SK-N-SH (cell line): ENCODE data around the gene MAPK1. TPM values are rescaled to one million over a fixed set of nuclear protein-coding genes. Genes with fewer than 3 reads are reported as not detected.

Source experiments
- CTCF ChIA-PET: fragments of 300-600, 350-600 bp; formaldehyde crosslinking; extraction: SDS; loops from one replicate; lab custom pipeline; 2021; lab: Yijun Ruan, JAX
- POLR2A ChIA-PET: fragments of 350-600 bp; sonication (Branson Sonifier 250); formaldehyde crosslinking; extraction: SDS; loops from one replicate; lab custom pipeline; 2020; ENCODE audit warnings: antibody characterized with exemption, inconsistent platforms; lab: Yijun Ruan, JAX
- DNase-seq: peaks from one replicate; pipeline ENCODE4 v3.0.0; 2012
- H2AFZ ChIP-seq: fragments of 200-600 bp; sonication (generic); 2 replicates; pipeline ENCODE4 v1.8.1; 2016; ENCODE audit warnings: antibody characterized with exemption, mild to moderate bottlenecking, low read depth
- H3F3A ChIP-seq: fragments of 200-600 bp; sonication (generic); replicated peaks from 2 replicates; pipeline ENCODE3; 2016; ENCODE audit warnings: antibody characterized with exemption, mild to moderate bottlenecking; ENCODE audit not compliant: insufficient read depth
- H3K27ac ChIP-seq, 2 experiments: fragments of 200-500 bp in 1 of 2; fragments of 200-600 bp in 1 of 2; sonication (Bioruptor generic) in 1 of 2; sonication (generic), shearing (Covaris generic) in 1 of 2; 2 replicates each; pipeline versions ENCODE4 v1.5.1 to v1.6.1; 2014 to 2016; ENCODE audit warnings: low read depth in 2 of 2, inconsistent platforms in 1 of 2, low read length in 1 of 2, mild to moderate bottlenecking in 1 of 2, mixed read lengths in 1 of 2
- H3K27me3 ChIP-seq: fragments of 200-600 bp; sonication (generic), shearing (Covaris generic); 2 replicates; pipeline ENCODE4 v1.6.1; 2016; ENCODE audit warnings: mixed run types; ENCODE audit not compliant: insufficient read depth
- H3K36me3 ChIP-seq, 2 experiments: fragments of 200-500 bp in 1 of 2; fragments of 200-600 bp in 1 of 2; sonication (Bioruptor generic) in 1 of 2; sonication (generic) in 1 of 2; replicated peaks in 1 of 2; 2 replicates each; pipeline versions ENCODE3 to v1.5.1; 2014 to 2016; ENCODE audit warnings: low read length in 1 of 2, mild to moderate bottlenecking in 1 of 2; ENCODE audit not compliant: insufficient read depth in 2 of 2, control insufficient read depth in 1 of 2
- H3K4me1 ChIP-seq, 2 experiments: fragments of 200-500 bp in 1 of 2; fragments of 200-600 bp in 1 of 2; sonication (Bioruptor generic) in 1 of 2; sonication (generic), shearing (Covaris generic) in 1 of 2; 2 replicates each; pipeline versions ENCODE4 v1.5.1 to v1.6.1; 2014 to 2016; ENCODE audit warnings: low read depth in 1 of 2, low read length in 1 of 2, mixed run types in 1 of 2; ENCODE audit not compliant: insufficient read depth in 2 of 2, control insufficient read depth in 1 of 2
- H3K4me2 ChIP-seq: fragments of 200-600 bp; sonication (generic), shearing (Covaris generic); 2 replicates; pipeline ENCODE4 v1.6.1; 2017; ENCODE audit warnings: mixed run types
- H3K4me3 ChIP-seq, 2 experiments: fragments of 200-500 bp in 1 of 2; fragments of 200-600 bp in 1 of 2; sonication (Bioruptor generic) in 1 of 2; sonication (generic), shearing (Covaris generic) in 1 of 2; 2 replicates each; pipeline versions ENCODE4 v1.5.1 to v1.8.1; 2014 to 2016; ENCODE audit warnings: low read depth in 2 of 2, inconsistent platforms in 1 of 2, low read length in 1 of 2, mild to moderate bottlenecking in 1 of 2, mixed read lengths in 1 of 2, moderate library complexity in 1 of 2
- H3K79me2 ChIP-seq: fragments of 200-600 bp; sonication (generic); 2 replicates; pipeline ENCODE4 v1.8.1; 2017; ENCODE audit warnings: mild to moderate bottlenecking; ENCODE audit not compliant: insufficient read depth
- H3K9ac ChIP-seq: fragments of 200-600 bp; sonication (generic); 2 replicates; pipeline ENCODE4 v1.6.1; 2017; ENCODE audit warnings: mixed run types
- H3K9me2 ChIP-seq: fragments of 200-600 bp; sonication (generic); 2 replicates; pipeline ENCODE4 v1.6.1; 2017; ENCODE audit warnings: mixed run types
- H3K9me3 ChIP-seq: fragments of 200-600 bp; sonication (generic); 2 replicates; pipeline ENCODE4 v1.6.1; 2017; ENCODE audit warnings: mixed run types, mild to moderate bottlenecking, moderate library complexity
- H4K20me1 ChIP-seq: fragments of 200-600 bp; sonication (generic); 2 replicates; pipeline ENCODE4 v1.6.1; 2017; ENCODE audit warnings: mild to moderate bottlenecking, mixed run types; ENCODE audit not compliant: insufficient read depth
- ELF1 ChIP-seq: IDR thresholded peaks from 2 replicates; pipeline ENCODE4 v1.4.0; 2012
- EP300 ChIP-seq, 2 experiments: IDR thresholded peaks; 2 replicates each; pipeline versions ENCODE4 v1.4.0 to v1.6.1; 2012; ENCODE audit warnings: borderline replicate concordance in 1 of 2, low read depth in 1 of 2, low read length in 1 of 2
- FOXJ3 ChIP-seq: sonication (generic); formaldehyde crosslinking; IDR thresholded peaks from 2 replicates; pipeline ENCODE4 v1.5.1; 2020; ENCODE audit warnings: mild to moderate bottlenecking, missing genetic modification reagents
- IRF3 ChIP-seq: fragments of 150-350 bp; IDR thresholded peaks from 2 replicates; pipeline ENCODE4 v1.6.1; 2016; ENCODE audit warnings: mild to moderate bottlenecking, low read depth, low read length
- MXI1 ChIP-seq: IDR thresholded peaks from 2 replicates; pipeline ENCODE4 v1.6.1; 2012; ENCODE audit warnings: mild to moderate bottlenecking, low read depth, low read length, improper control_type of control experiment
- NFIC ChIP-seq: IDR thresholded peaks from 2 replicates; pipeline ENCODE4 v1.4.0; 2012; ENCODE audit warnings: borderline replicate concordance
- RAD21 ChIP-seq: IDR thresholded peaks from 2 replicates; pipeline ENCODE4 v1.6.1; 2012; ENCODE audit warnings: mild to moderate bottlenecking, low read length
- RCOR1 ChIP-seq: fragments of 150-350 bp; IDR thresholded peaks from 2 replicates; pipeline ENCODE4 v1.6.1; 2017; ENCODE audit warnings: antibody characterized with exemption, low read length
- REST ChIP-seq: IDR thresholded peaks from 2 replicates; pipeline ENCODE4 v1.6.1; 2012; ENCODE audit warnings: mild to moderate bottlenecking, low read depth, low read length, moderate library complexity
- RFX5 ChIP-seq: IDR thresholded peaks from 2 replicates; pipeline ENCODE4 v1.6.1; 2012; ENCODE audit warnings: mild to moderate bottlenecking, improper control_type of control experiment, low read length
- RXRA ChIP-seq: IDR thresholded peaks from 2 replicates; pipeline ENCODE4 v1.4.0; 2012; ENCODE audit warnings: low read depth, mild to moderate bottlenecking, borderline replicate concordance
- SIN3A ChIP-seq: IDR thresholded peaks from 2 replicates; pipeline ENCODE4 v1.6.1; 2012; ENCODE audit warnings: low read depth, mild to moderate bottlenecking, low read length, moderate library complexity, borderline replicate concordance
- SMC3 ChIP-seq: IDR thresholded peaks from 2 replicates; pipeline ENCODE4 v1.6.1; 2012; ENCODE audit warnings: low read depth, low read length, improper control_type of control experiment
- TAF1 ChIP-seq: IDR thresholded peaks from 2 replicates; pipeline ENCODE4 v1.6.1; 2012; ENCODE audit warnings: low read depth, mild to moderate bottlenecking, low read length, moderate library complexity, borderline replicate concordance
- TEAD4 ChIP-seq: IDR thresholded peaks from 2 replicates; pipeline ENCODE4 v1.4.0; 2012; ENCODE audit warnings: mild to moderate bottlenecking, borderline replicate concordance; ENCODE audit not compliant: insufficient read depth
- USF1 ChIP-seq: IDR thresholded peaks from 2 replicates; pipeline ENCODE4 v1.4.0; 2012; ENCODE audit warnings: low read depth, borderline replicate concordance
- YY1 ChIP-seq: IDR thresholded peaks from 2 replicates; pipeline ENCODE4 v1.4.0; 2012; ENCODE audit warnings: low read depth, mild to moderate bottlenecking
- ZBTB33 ChIP-seq: IDR thresholded peaks from 2 replicates; pipeline ENCODE4 v1.4.0; 2012; ENCODE audit warnings: low read depth, borderline replicate concordance
- WGBS: methylation state at CpG from one replicate; pipeline ENCODE4 v1.1.6; 2017; ENCODE audit warnings: low lambda C conversion rate; 5-methylcytosine and 5-hydroxymethylcytosine counted together
- polyA plus RNA-seq, 3 experiments: library from polyadenylated mRNA; depleted of rRNA; stranded (reverse); fragments of >200 nt; gene quantifications; 2 replicates each; pipeline ENCODE4 v1.2.3, GENCODE V29; 2012
- TF ChIP-seq, protein P1 (sequence below): IDR thresholded peaks from 2 replicates; pipeline ENCODE4; 2012

The MAPK1 gene
- polyA plus RNA-seq, 1 of the 3 experiments (the other 2 are of a cell fraction) = 25.6 TPM

DNA sequence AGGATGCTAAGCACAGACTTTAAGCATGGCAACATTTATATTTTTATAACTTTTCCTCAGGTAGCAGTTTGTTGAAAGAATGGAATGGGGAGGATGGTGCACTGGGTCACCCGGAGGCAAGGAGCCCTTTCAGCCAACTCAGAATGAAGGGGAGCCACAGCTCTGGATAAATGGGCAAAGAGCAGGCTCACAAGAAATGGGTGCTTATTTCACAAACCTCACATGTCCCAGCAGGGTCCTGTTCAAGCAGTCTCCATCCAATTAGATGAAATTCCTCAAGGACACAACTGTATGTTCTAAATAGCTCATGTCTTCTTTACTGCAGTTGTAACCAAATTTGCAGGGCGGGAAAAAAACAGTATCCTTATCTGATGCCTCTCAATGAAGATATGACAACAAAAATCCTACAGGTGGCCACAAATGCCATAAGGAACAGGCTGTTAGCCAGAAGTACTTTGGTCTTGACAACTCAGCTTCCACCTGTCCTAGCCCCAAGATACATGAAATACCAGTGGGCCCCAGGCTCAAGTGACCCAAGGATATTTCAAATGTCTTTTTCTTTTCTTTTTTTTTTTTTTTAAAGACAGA is 48.2 kb downstream of the MAPK1 start:
- POLR2A ChIA-PET = interaction anchor here (0.7 kb wide), 1 partner anchor 28 kb away, joined by 4 read pairs; no protein-coding TSS in a partner anchor
- Histone ChIP-seq H3K4me1 (peaks cover 8 to 16% of the 10 kb centered on the region in 2 experiments; a peak in 3 of 4 replicates), H3K9me3 (no peaks in the 10 kb centered on the region), H3K79me2 (peaks cover 94% of the 10 kb centered on the region), H3K27ac (no peak overlapping the region), H2AFZ (no peak overlapping the region), H3K4me3 (no peak overlapping the region), H3K9ac (no peak overlapping the region), H3K9me2 (no peaks in the 10 kb centered on the region), H3F3A (peaks cover 35% of the 10 kb centered on the region), H3K4me2 (no peak overlapping the region), H4K20me1 (peaks cover 79% of the 10 kb centered on the region), H3K27me3 (no peaks in the 10 kb centered on the region), H3K36me3 (peaks cover 0 to 4% of the 10 kb centered on the region in 2 experiments)
- no peak for DNase-seq
- CTCF ChIA-PET = interaction anchor here (1.0 kb wide), 1 partner anchor 10 kb away, joined by 3 read pairs; no protein-coding TSS in a partner anchor
- TF ChIP-seq EP300 (IDR thresholded peaks at IDR 0.05; ENCODE audit: borderline replicate concordance in 1 of 2, low read depth in 1 of 2, low read length in 1 of 2) = no peak
- TF ChIP-seq ELF1 = no peak
- TF ChIP-seq RFX5 = no peak
- no peak for TF ChIP-seq TEAD4
- TF ChIP-seq TAF1 = no peak
- TF ChIP-seq, protein P1, sequence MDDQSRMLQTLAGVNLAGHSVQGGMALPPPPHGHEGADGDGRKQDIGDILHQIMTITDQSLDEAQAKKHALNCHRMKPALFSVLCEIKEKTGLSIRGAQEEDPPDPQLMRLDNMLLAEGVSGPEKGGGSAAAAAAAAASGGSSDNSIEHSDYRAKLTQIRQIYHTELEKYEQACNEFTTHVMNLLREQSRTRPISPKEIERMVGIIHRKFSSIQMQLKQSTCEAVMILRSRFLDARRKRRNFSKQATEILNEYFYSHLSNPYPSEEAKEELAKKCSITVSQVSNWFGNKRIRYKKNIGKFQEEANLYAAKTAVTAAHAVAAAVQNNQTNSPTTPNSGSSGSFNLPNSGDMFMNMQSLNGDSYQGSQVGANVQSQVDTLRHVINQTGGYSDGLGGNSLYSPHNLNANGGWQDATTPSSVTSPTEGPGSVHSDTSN = no peak
- TF ChIP-seq IRF3 = no peak
- TF ChIP-seq NFIC = no peak
- no peak for TF ChIP-seq MXI1
- TF ChIP-seq RXRA = no peak
- no peak for TF ChIP-seq RCOR1
- TF ChIP-seq REST = no peak
- TF ChIP-seq RAD21 = no peak
- TF ChIP-seq ZBTB33 = no peak
- TF ChIP-seq YY1 = no peak
- no peak for TF ChIP-seq USF1
- TF ChIP-seq FOXJ3 = no peak
- TF ChIP-seq SMC3 = no peak
- no peak for TF ChIP-seq SIN3A
- WGBS = 94% methylated on average over 2 of the region's 2 CpGs
